Adipocyte (in vitro differentiated cells): Measurements from ENCODE around the gene SAG.
A peak's percentile ranks its signal among the peaks of the same experiment; 100 is the strongest.

Source experiments
- DNase-seq: peaks from one replicate; pipeline ENCODE4 v3.0.0-alpha.2; 2015; ENCODE audit warnings: low read depth
- H3K27me3 ChIP-seq: replicated peaks from 2 replicates; pipeline ENCODE4 v1.7.0; 2013; ENCODE audit warnings: mild to moderate bottlenecking, low read length, moderate library complexity; ENCODE audit not compliant: control insufficient read depth, insufficient read depth
- H3K36me3 ChIP-seq: 2 replicates; pipeline ENCODE4 v1.7.0; 2013; ENCODE audit warnings: low read length, mild to moderate bottlenecking, moderate library complexity; ENCODE audit not compliant: control insufficient read depth, insufficient read depth, severe bottlenecking
- H3K4me1 ChIP-seq: 2 replicates; pipeline ENCODE4 v1.7.0; 2013; ENCODE audit warnings: mild to moderate bottlenecking, low read length, moderate library complexity; ENCODE audit not compliant: control insufficient read depth, insufficient read depth
- H3K4me3 ChIP-seq: 2 replicates; pipeline ENCODE4 v1.7.0; 2013; ENCODE audit warnings: mild to moderate bottlenecking, low read length, moderate library complexity
- H3K9ac ChIP-seq: 2 replicates; pipeline ENCODE4 v1.7.0; 2013; ENCODE audit warnings: mild to moderate bottlenecking, low read length, moderate library complexity
- H3K9me3 ChIP-seq: 2 replicates; pipeline ENCODE4 v1.7.0; 2013; ENCODE audit warnings: mild to moderate bottlenecking, low read length, moderate library complexity; ENCODE audit not compliant: control insufficient read depth

Gene SAG

GRCh38 chr2:233384015-233384414 is 76.4 kb downstream of the SAG start:
- Histone ChIP-seq H3K27me3 (no peaks in the 10 kb centered on the region), H3K4me3 (no peak overlapping the region), H3K4me1 (peaks cover 26% of the 10 kb centered on the region), H3K9ac (no peak overlapping the region), H3K36me3 (no peaks in the 10 kb centered on the region), H3K9me3 (no peaks in the 10 kb centered on the region)
- DNase-seq = no peak

DNA sequence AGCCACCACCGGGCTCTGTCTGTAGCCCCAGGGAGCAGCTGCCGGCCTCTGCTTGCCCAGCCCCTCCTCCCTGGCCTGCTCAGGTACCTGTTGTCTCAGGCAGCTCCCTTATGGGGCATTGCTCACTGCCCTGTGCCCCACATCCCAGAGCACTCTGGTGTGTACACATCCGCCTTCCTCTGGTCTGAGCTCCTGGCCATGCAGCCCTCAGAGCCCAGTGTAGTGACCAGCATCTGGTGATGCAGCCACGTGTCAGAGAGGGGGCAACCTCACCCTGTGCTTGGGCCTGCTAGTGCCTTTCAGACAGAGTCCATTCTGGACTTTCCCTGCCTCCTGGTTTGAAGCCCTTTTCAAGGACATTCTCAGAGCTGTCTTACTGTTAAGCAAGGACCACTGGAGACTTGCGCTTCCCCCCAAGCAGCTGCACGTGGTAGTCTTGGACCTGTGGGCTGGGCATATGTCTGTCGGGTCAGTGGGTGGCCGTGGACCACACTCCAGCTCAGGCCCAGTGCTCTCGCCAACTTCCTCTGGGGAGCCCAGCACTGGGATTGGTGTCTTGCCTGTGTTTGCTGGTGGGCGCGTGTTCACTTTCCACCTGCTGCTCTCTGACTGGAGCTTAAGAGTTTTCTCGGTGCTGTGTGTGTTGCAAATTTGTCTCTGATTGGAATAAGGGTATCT is 77.3 kb downstream of the SAG start:
- no peaks in the 10 kb centered on the region for H3K27me3 ChIP-seq
- no peak for DNase-seq
- peaks cover 26% of the 10 kb centered on the region for H3K4me1 ChIP-seq
- H3K9ac ChIP-seq = no peak overlapping the region
- H3K9me3 ChIP-seq = no peaks in the 10 kb centered on the region
- no peak overlapping the region for H3K4me3 ChIP-seq
- no peaks in the 10 kb centered on the region for H3K36me3 ChIP-seq

DNA sequence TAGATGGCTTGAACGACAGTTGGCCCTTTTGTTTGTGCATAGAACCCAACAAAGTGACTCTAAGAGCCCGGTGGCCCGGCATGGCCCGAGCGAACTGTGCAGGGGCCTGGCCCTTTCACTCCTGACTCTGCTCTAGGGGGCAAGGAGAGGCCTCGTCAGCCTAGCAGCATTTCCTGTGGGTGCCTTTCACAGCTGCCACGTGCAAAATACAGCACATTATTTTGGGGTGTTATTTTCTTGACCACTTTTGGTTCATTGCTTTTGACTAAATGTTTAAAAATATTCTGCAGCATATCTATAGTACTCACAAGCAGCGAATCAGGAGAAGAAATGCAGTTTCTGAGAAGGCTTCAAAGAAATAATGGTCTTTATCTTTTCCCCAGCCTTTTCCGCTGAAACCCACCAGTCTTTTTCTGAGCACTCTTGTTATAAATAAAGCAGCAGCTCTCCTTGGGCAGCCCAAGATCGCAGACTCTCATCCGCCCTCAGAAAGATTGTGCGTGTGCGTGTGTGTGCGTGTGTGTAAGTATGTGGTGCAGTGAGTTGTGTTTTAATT is 78.0 kb downstream of the SAG start:
- Histone ChIP-seq H3K4me1 (peaks cover 26% of the 10 kb centered on the region), H3K36me3 (no peaks in the 10 kb centered on the region), H3K9ac (no peak overlapping the region), H3K9me3 (no peaks in the 10 kb centered on the region), H3K4me3 (no peak overlapping the region), H3K27me3 (no peaks in the 10 kb centered on the region)
- DNase-seq = no peak

- Histone ChIP-seq H3K36me3 (no peaks in the 10 kb centered on the region), H3K9me3 (no peaks in the 10 kb centered on the region), H3K27me3 (no peaks in the 10 kb centered on the region), H3K4me3 (no peak overlapping the region), H3K9ac (no peak overlapping the region), H3K4me1 (peaks cover 24% of the 10 kb centered on the region)
- DNase-seq = peak; percentile 48
Measured at GRCh38 chr2:233386382-233387041, 78.9 kb downstream of the SAG start.

DNA sequence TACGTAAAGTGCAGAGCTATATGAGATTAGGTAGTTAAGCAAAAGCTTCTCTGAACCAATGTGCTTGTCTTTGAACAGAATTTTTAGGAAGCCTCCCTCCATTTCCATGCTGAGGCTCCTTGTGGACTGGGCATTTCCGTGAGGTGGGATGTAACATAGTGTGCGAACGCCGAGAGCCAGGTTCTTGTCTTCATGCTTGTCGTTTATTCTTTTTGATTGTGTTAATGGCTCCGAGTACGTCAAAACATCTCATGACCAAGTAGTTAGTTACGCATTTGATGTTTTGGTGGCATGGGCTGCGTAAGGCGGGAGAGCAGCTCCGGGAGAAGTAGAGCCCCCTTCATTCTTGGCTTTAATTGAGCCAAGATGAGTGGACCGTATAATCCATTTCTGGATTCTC is 79.6 kb downstream of the SAG start:
- no peaks in the 10 kb centered on the region for H3K27me3 ChIP-seq
- H3K4me3 ChIP-seq = peak overlapping the region; percentile 53
- no peaks in the 10 kb centered on the region for H3K36me3 ChIP-seq
- DNase-seq = peak; percentile 2
- H3K4me1 ChIP-seq = peaks cover 24% of the 10 kb centered on the region
- peak overlapping the region; percentile 49 for H3K9ac ChIP-seq
- no peaks in the 10 kb centered on the region for H3K9me3 ChIP-seq

GRCh38 chr2:233387667-233388528 is 80.3 kb downstream of the SAG start:
- Histone ChIP-seq H3K4me3 (peak overlapping the region; percentile 53), H3K36me3 (no peaks in the 10 kb centered on the region), H3K9me3 (no peaks in the 10 kb centered on the region), H3K9ac (peak overlapping the region; percentile 49), H3K4me1 (peaks cover 24% of the 10 kb centered on the region), H3K27me3 (no peaks in the 10 kb centered on the region)
- peak; percentile 96 for DNase-seq

GRCh38 chr2:233389601-233390125 is 82.0 kb downstream of the SAG start:
- Histone ChIP-seq H3K9me3 (no peaks in the 10 kb centered on the region), H3K9ac (no peak overlapping the region), H3K4me1 (peaks cover 24% of the 10 kb centered on the region), H3K36me3 (no peaks in the 10 kb centered on the region), H3K4me3 (no peak overlapping the region), H3K27me3 (no peaks in the 10 kb centered on the region)
- DNase-seq = no peak

DNA sequence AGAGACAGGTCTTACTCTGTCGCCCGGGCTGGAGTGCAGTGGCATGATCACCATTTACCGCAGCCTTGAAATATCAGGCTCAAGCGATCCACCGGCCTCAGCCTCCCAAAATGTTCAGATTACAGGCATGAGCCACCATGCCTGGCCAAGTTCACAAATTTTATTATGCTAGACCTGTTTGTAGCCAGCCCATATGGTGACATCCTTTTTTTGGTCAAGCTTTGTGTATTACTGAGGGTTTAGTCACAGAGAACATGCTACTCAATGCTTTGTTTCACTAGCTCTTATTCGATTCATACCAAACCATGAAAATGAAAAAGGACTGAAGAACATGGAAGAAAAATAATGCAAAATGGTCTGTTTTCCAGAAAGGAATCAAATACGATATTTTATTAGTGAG is 88.1 kb downstream of the SAG start:
- Histone ChIP-seq H3K9ac (no peak overlapping the region), H3K36me3 (no peaks in the 10 kb centered on the region), H3K27me3 (no peaks in the 10 kb centered on the region), H3K4me3 (no peak overlapping the region), H3K4me1 (peaks cover 6% of the 10 kb centered on the region), H3K9me3 (no peaks in the 10 kb centered on the region)
- no peak for DNase-seq
